ENCODE data around the gene PKD2L1. TPM values are rescaled to one million over a fixed set of nuclear protein-coding genes. Genes with fewer than 3 reads are reported as not detected.

The PKD2L1 gene
- total RNA-seq, 1 experiment from 2014 or later = not detected

GRCh38 chr10:100328198-100328597, 1.8 kb downstream of the PKD2L1 start:
- H3K27ac ChIP-seq (ENCODE audit: low read depth, low read length, poor library complexity, severe bottlenecking) = no peak overlapping the region
- no TSS peak for BruUV-seq (replicated peaks)

DNA sequence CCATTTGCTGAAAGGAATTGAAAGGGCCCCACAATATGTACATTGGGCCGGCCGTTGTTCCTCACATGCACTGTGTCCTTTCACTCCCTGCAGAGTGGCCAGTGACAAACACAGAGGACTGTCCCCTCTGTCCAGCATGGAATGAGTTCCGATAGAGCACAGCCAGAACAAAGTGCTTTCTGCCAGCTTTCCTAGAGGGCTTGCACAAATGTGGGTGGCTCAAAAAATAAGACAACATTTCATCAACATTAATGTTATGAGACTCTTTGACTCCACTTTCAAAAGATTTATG, 2.4 kb downstream of the PKD2L1 start:
- no peak for DNase-seq (ENCODE audit: low spot score)
- no peaks in the 10 kb centered on the region for H3K36me3 ChIP-seq (ENCODE audit: insufficient read depth, low read length, poor library complexity, severe bottlenecking)
- H3K27ac ChIP-seq (ENCODE audit: low read depth, low read length, poor library complexity, severe bottlenecking) = no peak overlapping the region
- no TSS peak for BruUV-seq (replicated peaks)
- no peak overlapping the region for H3K4me3 ChIP-seq (ENCODE audit: low read depth, low read length, poor library complexity, severe bottlenecking)
- no peak for TF ChIP-seq CTCF (conservative IDR thresholded peaks at IDR 0.05; ENCODE audit: low read depth, low read length)
- no peak for TF ChIP-seq EZH2 (IDR thresholded peaks at IDR 0.05; ENCODE audit: borderline replicate concordance, low read depth, low read length, poor library complexity, severe bottlenecking)
- ChIA-PET CTCF (no interaction called here), POLR2A (ENCODE audit: low non-redundant PET) (no interaction called here)
- peaks cover 18% of the 10 kb centered on the region for H3K4me1 ChIP-seq (ENCODE audit: insufficient read depth, low read length, poor library complexity, severe bottlenecking)
- H3K27me3 ChIP-seq (replicated peaks; ENCODE audit: insufficient read depth, low read depth, low read length, poor library complexity) = no peaks in the 10 kb centered on the region
- H3K9me3 ChIP-seq (ENCODE audit: low read depth, low read length, poor library complexity, severe bottlenecking) = no peaks in the 10 kb centered on the region
- intact Hi-C loops (cut with micrococcal nuclease; ENCODE audit: unreplicated experiment) = no loop called here

More at GRCh38 chr10:100328198-100328597, 1.8 kb downstream of the PKD2L1 start:
- no peaks in the 10 kb centered on the region for H3K9me3 ChIP-seq (ENCODE audit: low read depth, low read length, poor library complexity, severe bottlenecking)
- H3K27me3 ChIP-seq (replicated peaks; ENCODE audit: insufficient read depth, low read depth, low read length, poor library complexity) = no peaks in the 10 kb centered on the region
- DNase-seq (ENCODE audit: low spot score) = no peak
- no peak overlapping the region for H3K4me3 ChIP-seq (ENCODE audit: low read depth, low read length, poor library complexity, severe bottlenecking)
- H3K36me3 ChIP-seq (ENCODE audit: insufficient read depth, low read length, poor library complexity, severe bottlenecking) = no peaks in the 10 kb centered on the region
- TF ChIP-seq EZH2 (IDR thresholded peaks at IDR 0.05; ENCODE audit: borderline replicate concordance, low read depth, low read length, poor library complexity, severe bottlenecking) = no peak
- no peak for TF ChIP-seq CTCF (conservative IDR thresholded peaks at IDR 0.05; ENCODE audit: low read depth, low read length)
- intact Hi-C loops (cut with micrococcal nuclease; ENCODE audit: unreplicated experiment) = no loop called here
- peaks cover 18% of the 10 kb centered on the region for H3K4me1 ChIP-seq (ENCODE audit: insufficient read depth, low read length, poor library complexity, severe bottlenecking)
- ChIA-PET POLR2A (ENCODE audit: low non-redundant PET) (no interaction called here), CTCF (interaction anchor here (0.7 kb wide), 1 partner anchor 9 kb away, joined by 3 read pairs; no protein-coding TSS in a partner anchor)

- TF ChIP-seq EZH2 (IDR thresholded peaks at IDR 0.05; ENCODE audit: borderline replicate concordance, low read depth, low read length, poor library complexity, severe bottlenecking) (no peak), CTCF (conservative IDR thresholded peaks at IDR 0.05; ENCODE audit: low read depth, low read length) (no peak)
- no peaks in the 10 kb centered on the region for H3K27me3 ChIP-seq (replicated peaks; ENCODE audit: insufficient read depth, low read depth, low read length, poor library complexity)
- BruUV-seq (replicated peaks) = no TSS peak
Measured at GRCh38 chr10:100327007-100327717, 2.9 kb downstream of the PKD2L1 start.

More at GRCh38 chr10:100327007-100327717, 2.9 kb downstream of the PKD2L1 start:
- H3K4me1 ChIP-seq (ENCODE audit: insufficient read depth, low read length, poor library complexity, severe bottlenecking) = peaks cover 18% of the 10 kb centered on the region
- CTCF ChIA-PET = no interaction called here
- peak; percentile 38 for DNase-seq (ENCODE audit: low spot score)
- no peak overlapping the region for H3K4me3 ChIP-seq (ENCODE audit: low read depth, low read length, poor library complexity, severe bottlenecking)
- no peaks in the 10 kb centered on the region for H3K9me3 ChIP-seq (ENCODE audit: low read depth, low read length, poor library complexity, severe bottlenecking)
- POLR2A ChIA-PET (ENCODE audit: low non-redundant PET) = interaction anchor here (0.5 kb wide), 1 partner anchor 20 kb away, joined by 23 read pairs; the partner anchor contains the start of gene SCD
- H3K27ac ChIP-seq (ENCODE audit: low read depth, low read length, poor library complexity, severe bottlenecking) = no peak overlapping the region
- intact Hi-C loops (cut with micrococcal nuclease; ENCODE audit: unreplicated experiment) = no loop called here
- no peaks in the 10 kb centered on the region for H3K36me3 ChIP-seq (ENCODE audit: insufficient read depth, low read length, poor library complexity, severe bottlenecking)
